ENCODE measurements around the gene PELI2. TPM values are rescaled to one million over a fixed set of nuclear protein-coding genes. Genes with fewer than 3 reads are reported as not detected.

The PELI2 gene
- total and polyA plus RNA-seq, 8 donors = 10.3 to 15.0 (median 11.6) TPM

DNA sequence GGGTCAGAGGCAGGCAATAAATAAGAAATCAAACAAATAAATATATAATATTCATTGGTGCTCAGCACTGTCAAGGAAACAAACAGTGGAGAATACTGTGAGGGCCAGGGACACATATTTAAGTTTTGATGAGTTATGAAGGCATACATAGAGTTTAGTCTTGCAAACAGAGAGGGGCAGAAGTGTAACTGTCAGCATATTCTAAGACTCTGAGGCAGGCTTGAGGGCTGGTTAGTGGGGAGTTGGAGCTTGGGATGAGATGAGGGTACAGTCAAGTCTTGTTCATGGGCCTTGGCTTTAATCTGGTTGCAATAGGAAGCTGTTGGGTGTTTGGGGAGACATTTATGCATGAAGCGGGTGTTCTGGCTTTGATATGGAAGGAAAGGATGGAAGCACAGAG is 78.9 kb downstream of the PELI2 start:
- TF ChIP-seq, protein P1, sequence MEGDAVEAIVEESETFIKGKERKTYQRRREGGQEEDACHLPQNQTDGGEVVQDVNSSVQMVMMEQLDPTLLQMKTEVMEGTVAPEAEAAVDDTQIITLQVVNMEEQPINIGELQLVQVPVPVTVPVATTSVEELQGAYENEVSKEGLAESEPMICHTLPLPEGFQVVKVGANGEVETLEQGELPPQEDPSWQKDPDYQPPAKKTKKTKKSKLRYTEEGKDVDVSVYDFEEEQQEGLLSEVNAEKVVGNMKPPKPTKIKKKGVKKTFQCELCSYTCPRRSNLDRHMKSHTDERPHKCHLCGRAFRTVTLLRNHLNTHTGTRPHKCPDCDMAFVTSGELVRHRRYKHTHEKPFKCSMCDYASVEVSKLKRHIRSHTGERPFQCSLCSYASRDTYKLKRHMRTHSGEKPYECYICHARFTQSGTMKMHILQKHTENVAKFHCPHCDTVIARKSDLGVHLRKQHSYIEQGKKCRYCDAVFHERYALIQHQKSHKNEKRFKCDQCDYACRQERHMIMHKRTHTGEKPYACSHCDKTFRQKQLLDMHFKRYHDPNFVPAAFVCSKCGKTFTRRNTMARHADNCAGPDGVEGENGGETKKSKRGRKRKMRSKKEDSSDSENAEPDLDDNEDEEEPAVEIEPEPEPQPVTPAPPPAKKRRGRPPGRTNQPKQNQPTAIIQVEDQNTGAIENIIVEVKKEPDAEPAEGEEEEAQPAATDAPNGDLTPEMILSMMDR (IDR thresholded peaks at IDR 0.05) = no peak
- peaks cover 6 to 19% of the 10 kb centered on the region in 2 donors for H3K4me1 ChIP-seq
- H3K36me3 ChIP-seq = no peaks in the 10 kb centered on the region
- H3K27me3 ChIP-seq = no peaks in the 10 kb centered on the region
- no peak for DNase-seq
- no peak for ATAC-seq
- H3K4me3 ChIP-seq = no peak overlapping the region
- no peak overlapping the region for H3K27ac ChIP-seq
- intact Hi-C loops (cut with DNase I) = no loop called here
- no peaks in the 10 kb centered on the region for H3K9me3 ChIP-seq

DNA sequence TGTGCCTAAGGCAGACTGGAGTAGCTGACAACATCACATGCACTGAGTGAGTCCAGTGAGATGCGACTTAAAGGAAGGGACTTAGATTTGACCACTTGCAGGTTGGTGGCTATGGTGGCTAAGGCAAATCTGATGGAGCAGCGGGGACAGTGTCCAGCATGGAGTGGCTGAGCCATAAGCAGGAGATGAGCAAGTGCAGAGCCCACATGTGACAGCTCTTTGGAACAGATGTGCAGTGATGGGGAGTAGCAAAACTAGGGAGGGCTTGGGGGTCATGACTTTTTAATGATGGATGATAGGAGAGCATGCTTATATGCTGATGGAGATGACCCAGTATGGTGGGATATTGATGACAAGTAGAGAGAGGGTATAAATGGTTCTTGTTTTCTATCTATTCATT is 80.2 kb downstream of the PELI2 start:
- H3K36me3 ChIP-seq = no peaks in the 10 kb centered on the region
- DNase-seq = no peak
- intact Hi-C loops (cut with DNase I) = no loop called here

DNA sequence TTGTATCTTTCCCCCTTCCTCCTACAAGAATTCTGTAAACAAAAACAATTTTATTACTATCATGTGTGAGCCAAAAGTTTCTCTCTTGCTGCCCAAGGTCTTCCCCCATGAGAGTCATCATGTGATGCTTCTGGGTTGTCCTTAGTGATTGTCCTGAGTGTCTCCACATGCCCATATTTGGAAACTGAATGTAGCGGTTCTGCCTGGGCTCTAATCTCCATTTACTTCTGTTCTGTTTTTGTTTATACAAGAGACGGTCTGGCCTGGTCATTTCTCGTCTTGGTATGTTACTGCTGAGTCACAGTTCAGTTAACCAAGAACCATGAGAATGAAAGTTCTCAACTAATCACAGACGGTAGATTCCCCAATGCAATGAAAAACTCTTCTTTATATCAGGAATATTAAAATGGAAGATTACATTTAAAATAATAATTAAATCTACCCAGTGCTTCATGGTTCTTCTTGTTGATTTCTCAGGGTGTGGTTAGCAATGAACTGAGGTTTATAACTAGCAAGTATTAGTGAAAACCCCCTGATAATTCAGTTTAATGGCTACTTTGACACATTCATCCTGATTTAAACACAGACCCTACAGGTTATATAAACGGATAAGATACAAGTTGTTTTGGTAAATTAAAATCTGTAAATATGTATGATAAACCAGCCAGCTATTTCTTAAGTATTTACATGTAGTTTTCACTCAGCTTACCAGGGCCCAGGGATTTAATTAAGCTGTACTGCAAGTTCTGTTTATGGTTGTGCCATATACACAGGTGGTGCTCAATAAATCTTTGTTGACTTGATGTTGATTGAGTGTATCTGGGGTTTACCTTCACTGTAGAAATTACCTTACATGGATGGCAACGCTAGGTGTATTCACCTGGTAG is 81.1 kb downstream of the PELI2 start:
- no peaks in the 10 kb centered on the region for H3K9me3 ChIP-seq
- peak; percentile 82 for ATAC-seq
- no peak overlapping the region for H3K4me3 ChIP-seq
- no peak for DNase-seq
- no peaks in the 10 kb centered on the region for H3K27me3 ChIP-seq
- TF ChIP-seq, protein P1 (IDR thresholded peaks at IDR 0.05) = no peak
- intact Hi-C loops (cut with DNase I) = no loop called here
- H3K4me1 ChIP-seq = peaks cover 6 to 19% of the 10 kb centered on the region in 2 donors
- no peaks in the 10 kb centered on the region for H3K36me3 ChIP-seq
- H3K27ac ChIP-seq = peak overlapping the region; percentile 48 to 67

More for the DNA sequence above, 80.2 kb downstream of the PELI2 start:
- ATAC-seq = no peak
- no peak overlapping the region for H3K4me3 ChIP-seq
- TF ChIP-seq, protein P1 (IDR thresholded peaks at IDR 0.05) = no peak
- H3K27me3 ChIP-seq = no peaks in the 10 kb centered on the region
- peaks cover 6 to 19% of the 10 kb centered on the region in 2 donors for H3K4me1 ChIP-seq
- peak overlapping the region in 1 of 2 donors; percentile 67 for H3K27ac ChIP-seq
- H3K9me3 ChIP-seq = no peaks in the 10 kb centered on the region

DNA sequence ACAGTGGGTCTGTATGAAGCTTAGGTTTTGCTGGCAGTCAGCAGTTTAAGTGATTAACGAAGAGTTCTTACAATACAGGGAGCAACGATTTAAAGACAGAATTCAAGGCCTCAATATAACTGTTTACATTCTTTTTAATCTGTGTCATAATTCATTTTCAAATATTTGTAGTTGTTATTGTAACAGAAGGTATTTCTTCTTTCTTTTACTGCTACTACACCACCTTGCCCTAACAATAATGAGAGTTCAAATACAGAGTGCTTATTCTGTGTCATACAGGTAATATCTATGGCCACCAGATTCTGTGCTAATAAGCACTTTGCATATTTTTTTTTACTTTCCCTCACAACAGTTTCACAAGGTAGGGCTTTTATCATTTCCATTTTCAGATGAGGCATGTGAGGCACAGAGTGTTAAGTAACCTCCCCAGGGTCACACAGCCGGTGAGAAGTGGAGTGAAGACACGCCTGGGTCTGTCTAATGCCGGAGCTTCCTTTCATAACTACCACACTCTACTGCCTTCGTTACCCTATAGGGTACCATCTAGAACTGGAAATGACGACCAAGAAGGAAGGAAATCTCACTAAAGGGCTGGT is 81.9 kb downstream of the PELI2 start:
- intact Hi-C loops (cut with DNase I) = no loop called here
- Histone ChIP-seq H3K4me1 (peaks cover 6 to 20% of the 10 kb centered on the region in 2 donors), H3K9me3 (no peaks in the 10 kb centered on the region), H3K36me3 (no peaks in the 10 kb centered on the region), H3K27me3 (no peaks in the 10 kb centered on the region), H3K27ac (peak overlapping the region; percentile 48 to 67), H3K4me3 (no peak overlapping the region)
- TF ChIP-seq, protein P1 (IDR thresholded peaks at IDR 0.05) = no peak
- ATAC-seq (no peak), DNase-seq (no peak)

DNA sequence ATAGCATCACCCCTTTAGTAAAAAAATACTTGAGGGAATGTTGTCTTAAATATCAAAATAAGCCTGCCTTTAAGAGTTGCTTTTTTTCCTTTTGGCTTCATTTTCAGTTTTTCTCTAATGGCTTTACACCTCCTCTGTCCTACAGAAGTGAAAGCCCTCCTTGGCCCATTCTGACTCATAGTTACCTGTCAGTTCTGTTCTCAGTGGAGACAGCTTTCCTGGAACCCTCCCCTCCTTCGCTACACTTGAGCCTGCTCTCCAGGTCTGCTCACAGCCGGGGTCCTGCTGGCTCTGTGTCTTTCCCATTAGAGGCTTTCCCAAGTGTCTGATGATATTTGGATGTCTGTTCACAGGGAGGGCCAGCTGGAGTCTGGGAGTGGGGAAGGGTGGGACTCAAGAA is 84.0 kb downstream of the PELI2 start:
- H3K9me3 ChIP-seq = no peaks in the 10 kb centered on the region
- ATAC-seq (no peak), DNase-seq (no peak)
- no peak overlapping the region for H3K4me3 ChIP-seq
- no peak overlapping the region for H3K27ac ChIP-seq
- intact Hi-C loops (cut with DNase I) = no loop called here
- TF ChIP-seq, protein P1 (IDR thresholded peaks at IDR 0.05) = no peak
- H3K27me3 ChIP-seq = no peaks in the 10 kb centered on the region
- peaks cover 13 to 30% of the 10 kb centered on the region in 2 donors for H3K4me1 ChIP-seq
- no peaks in the 10 kb centered on the region for H3K36me3 ChIP-seq
